ENCODE measurements around the gene KCTD6.
A peak's percentile ranks its signal among the peaks of the same experiment; 100 is the strongest.
"Not testable (repeated sequence)": the region's sequence is repeated elsewhere in the genome, so short reads cannot be mapped to it uniquely, and the experiment has no call there.

KCTD6 gene

GRCh38 chr3:58526515-58526957 lies 34.6 kb downstream of the KCTD6 start:
- ATAC-seq (peak; percentile 65), DNase-seq (no peak)
- H3K9me3 Mint-ChIP-seq = no peaks in the 10 kb centered on the region
- H3K4me3 Mint-ChIP-seq = no peak overlapping the region
- no peaks in the 10 kb centered on the region for H3K4me1 Mint-ChIP-seq
- H3K36me3 Mint-ChIP-seq (ENCODE audit: low read depth) = no peaks in the 10 kb centered on the region
- no peak overlapping the region for H3K27ac Mint-ChIP-seq
- H3K27me3 Mint-ChIP-seq = no peaks in the 10 kb centered on the region

DNA sequence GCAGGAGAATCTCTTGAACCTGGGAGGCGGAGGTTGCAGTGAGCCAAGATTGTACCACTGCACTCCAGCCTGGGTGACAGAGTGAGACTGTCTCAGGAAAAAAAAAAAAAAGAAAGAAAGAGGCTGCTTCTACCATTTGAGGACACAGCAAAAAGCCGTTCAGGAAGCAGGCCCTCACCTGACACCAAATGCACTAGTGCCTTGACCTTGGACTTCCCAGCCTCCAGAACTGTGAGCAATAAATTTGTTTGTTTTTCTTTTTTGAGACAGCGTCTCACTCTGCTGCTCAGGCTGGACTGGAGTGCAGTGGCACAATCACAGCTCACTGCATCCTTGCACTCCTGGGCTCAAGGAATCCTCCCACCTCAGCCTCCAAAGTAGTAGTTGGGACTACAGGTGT lies 35.5 kb downstream of the KCTD6 start:
- H3K4me1 Mint-ChIP-seq; H3K27ac Mint-ChIP-seq; H3K27me3 Mint-ChIP-seq; ATAC-seq; H3K4me3 Mint-ChIP-seq; H3K36me3 Mint-ChIP-seq (ENCODE audit: low read depth); DNase-seq; H3K9me3 Mint-ChIP-seq: not testable (repeated sequence)

- no peak for DNase-seq
- Mint-ChIP-seq H3K27ac (no peak overlapping the region), H3K27me3 (no peaks in the 10 kb centered on the region), H3K9me3 (no peaks in the 10 kb centered on the region), H3K36me3 (ENCODE audit: low read depth) (no peaks in the 10 kb centered on the region), H3K4me1 (peaks cover 15% of the 10 kb centered on the region), H3K4me3 (no peak overlapping the region)
- no peak for ATAC-seq
These were observed 36.7 kb downstream of the KCTD6 start for GRCh38 chr3:58528629-58529028.

DNA sequence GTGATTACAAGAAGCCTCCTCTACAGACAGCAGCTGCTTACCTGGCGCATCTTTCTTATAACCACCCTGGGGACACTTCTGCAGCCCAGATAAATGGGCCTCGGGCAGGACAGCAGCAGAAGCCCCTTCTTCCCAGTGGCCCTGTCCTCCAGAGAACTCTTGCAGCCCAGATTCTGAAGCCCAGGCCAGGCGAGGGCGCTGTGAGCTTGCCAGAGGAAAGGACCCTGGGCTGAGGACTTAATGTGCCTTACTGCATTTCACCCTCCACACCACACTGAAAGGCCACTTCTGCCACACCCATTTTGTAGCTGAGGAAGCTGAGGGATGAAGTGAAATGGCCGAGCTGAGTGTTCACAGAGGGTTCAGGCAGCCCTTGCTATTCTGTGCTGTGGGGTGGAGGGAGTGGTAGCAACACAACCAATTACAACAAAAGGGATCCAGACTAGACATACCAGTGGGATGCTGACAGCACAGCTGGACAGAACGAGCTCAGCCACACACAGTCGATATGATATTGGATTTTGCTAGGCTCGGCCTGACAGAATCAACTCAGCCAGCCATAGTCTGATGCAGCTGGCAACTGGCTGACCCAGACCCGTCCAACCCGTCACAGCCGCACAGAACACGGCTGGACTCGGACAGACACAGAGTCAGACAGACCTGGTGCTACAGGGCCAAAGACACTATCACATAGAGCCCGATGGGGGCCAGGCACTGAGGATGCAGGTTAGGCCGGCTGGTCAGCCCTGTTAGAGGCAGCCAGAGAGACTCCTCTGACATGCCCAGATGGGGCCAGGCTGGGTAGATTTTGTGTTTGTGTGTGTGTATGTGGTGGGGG lies 37.8 kb downstream of the KCTD6 start:
- Mint-ChIP-seq H3K9me3 (no peaks in the 10 kb centered on the region), H3K27me3 (no peaks in the 10 kb centered on the region), H3K4me1 (peaks cover 15% of the 10 kb centered on the region), H3K4me3 (no peak overlapping the region), H3K27ac (no peak overlapping the region), H3K36me3 (ENCODE audit: low read depth) (no peaks in the 10 kb centered on the region)
- no peak for ATAC-seq
- peak; percentile 22 for DNase-seq

DNA sequence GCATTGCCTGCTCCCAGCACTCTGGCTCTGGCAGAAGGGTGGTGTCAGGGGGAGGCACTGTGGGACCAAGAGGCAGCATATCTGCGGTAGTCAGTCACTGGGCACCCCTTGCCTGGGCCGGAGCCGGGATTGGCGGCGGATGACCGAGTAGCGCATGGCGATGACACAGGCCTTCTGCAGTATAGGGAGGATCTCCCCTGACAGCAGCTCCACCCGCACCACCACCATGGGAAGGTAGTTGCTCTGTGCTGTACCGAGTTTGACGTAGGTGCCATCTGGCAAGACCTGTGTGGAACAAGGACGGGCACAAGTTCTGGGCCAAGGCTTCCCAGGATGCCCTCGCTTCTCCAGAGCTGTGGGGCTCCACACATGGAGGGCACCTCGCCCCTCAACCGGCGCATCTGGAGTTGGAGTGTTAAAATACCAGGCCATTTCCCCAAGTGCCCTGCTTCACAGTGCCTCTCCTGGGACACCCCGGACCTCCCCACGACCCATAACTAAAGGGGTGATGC lies 38.5 kb downstream of the KCTD6 start:
- Mint-ChIP-seq H3K27ac (no peak overlapping the region), H3K9me3 (no peaks in the 10 kb centered on the region), H3K27me3 (no peaks in the 10 kb centered on the region), H3K36me3 (ENCODE audit: low read depth) (no peaks in the 10 kb centered on the region), H3K4me1 (peaks cover 15% of the 10 kb centered on the region), H3K4me3 (no peak overlapping the region)
- no peak for DNase-seq
- ATAC-seq = no peak

GRCh38 chr3:58531555-58531954 lies 39.7 kb downstream of the KCTD6 start:
- ATAC-seq (no peak), DNase-seq (no peak)
- Mint-ChIP-seq H3K27me3 (no peaks in the 10 kb centered on the region), H3K4me1 (peaks cover 18% of the 10 kb centered on the region), H3K4me3 (no peak overlapping the region), H3K27ac (no peak overlapping the region), H3K36me3 (ENCODE audit: low read depth) (no peaks in the 10 kb centered on the region), H3K9me3 (no peaks in the 10 kb centered on the region)

- Mint-ChIP-seq H3K27me3 (no peaks in the 10 kb centered on the region), H3K36me3 (ENCODE audit: low read depth) (no peaks in the 10 kb centered on the region), H3K4me1 (peaks cover 18% of the 10 kb centered on the region), H3K4me3 (no peak overlapping the region), H3K9me3 (no peaks in the 10 kb centered on the region), H3K27ac (peak overlapping the region; percentile 82)
- ATAC-seq (peak; percentile 50), DNase-seq (no peak)
These were observed 40.1 kb downstream of the KCTD6 start for GRCh38 chr3:58531956-58532355.

- no peaks in the 10 kb centered on the region for H3K27me3 Mint-ChIP-seq
- peak; percentile 84 for DNase-seq
- no peaks in the 10 kb centered on the region for H3K36me3 Mint-ChIP-seq (ENCODE audit: low read depth)
- peak overlapping the region; percentile 43 for H3K4me3 Mint-ChIP-seq
- H3K27ac Mint-ChIP-seq = peak overlapping the region; percentile 82
- H3K4me1 Mint-ChIP-seq = peaks cover 18% of the 10 kb centered on the region
- peak; percentile 96 for ATAC-seq
- H3K9me3 Mint-ChIP-seq = no peaks in the 10 kb centered on the region
These were observed 40.9 kb downstream of the KCTD6 start for GRCh38 chr3:58532794-58533220.

GRCh38 chr3:58534592-58535494 lies 42.9 kb downstream of the KCTD6 start:
- Mint-ChIP-seq H3K4me1 (peaks cover 18% of the 10 kb centered on the region), H3K4me3 (no peak overlapping the region), H3K27me3 (no peaks in the 10 kb centered on the region), H3K27ac (no peak overlapping the region), H3K36me3 (ENCODE audit: low read depth) (no peaks in the 10 kb centered on the region), H3K9me3 (no peaks in the 10 kb centered on the region)
- ATAC-seq = no peak
- no peak for DNase-seq

GRCh38 chr3:58535531-58536500 lies 43.9 kb downstream of the KCTD6 start:
- Mint-ChIP-seq H3K36me3 (ENCODE audit: low read depth) (no peaks in the 10 kb centered on the region), H3K27me3 (no peaks in the 10 kb centered on the region), H3K4me3 (no peak overlapping the region), H3K4me1 (peaks cover 18% of the 10 kb centered on the region), H3K9me3 (no peaks in the 10 kb centered on the region), H3K27ac (no peak overlapping the region)
- ATAC-seq (no peak), DNase-seq (no peak)

- Mint-ChIP-seq H3K4me3 (no peak within 1 kb of the TSS), H3K4me1 (peaks cover 18% of the 10 kb centered on the region), H3K27ac (no peak within 1 kb of the TSS), H3K36me3 (ENCODE audit: low read depth) (no peaks in the 10 kb centered on the region), H3K27me3 (no peaks in the 10 kb centered on the region), H3K9me3 (no peaks in the 10 kb centered on the region)
- DNase-seq (no peak), ATAC-seq (no peak)
These were observed 44.9 kb downstream of the KCTD6 start, which contains the start of gene ACOX2 for GRCh38 chr3:58536501-58537411. Gene ACOX2, minus strand, starts transcription at chr3:58537190. Its CDS starts 2,084 bp downstream, at chr3:58535106.

GRCh38 chr3:58537412-58538301 lies 45.8 kb downstream of the KCTD6 start:
- Mint-ChIP-seq H3K27me3 (no peaks in the 10 kb centered on the region), H3K4me3 (no peak overlapping the region), H3K4me1 (peaks cover 11% of the 10 kb centered on the region), H3K36me3 (ENCODE audit: low read depth) (no peaks in the 10 kb centered on the region), H3K9me3 (no peaks in the 10 kb centered on the region), H3K27ac (no peak overlapping the region)
- no peak for ATAC-seq
- DNase-seq = no peak

All from activated naive CD8-positive, alpha-beta T cell treated with anti-CD3 and anti-CD28 coated beads, Interleukin-2, amount 50 U/mL, for 24 hours (primary cell).